GM19023 (cell line): ENCODE results near the gene CDH12.
"Not testable (repeated sequence)": the region's sequence is repeated elsewhere in the genome, so short reads cannot be mapped to it uniquely, and the experiment has no call there.

Source experiments
- ATAC-seq: cut with Tn5 transposase; IDR thresholded peaks from one replicate; pipeline ENCODE4 v1.9.1; 2021; ENCODE audit warnings: mild to moderate bottlenecking, moderate library complexity; ENCODE audit not compliant: unreplicated experiment

The CDH12 gene

GRCh38 chr5:22319798-22320197 lies 533.3 kb downstream of the CDH12 start:
- ATAC-seq, result no peak

GRCh38 chr5:22316294-22316693 lies 536.9 kb downstream of the CDH12 start:
- ATAC-seq, result no peak

GRCh38 chr5:22315052-22315451 lies 538.1 kb downstream of the CDH12 start:
- not testable (repeated sequence) for ATAC-seq

- no peak for ATAC-seq
Measured at GRCh38 chr5:22314548-22314947, 538.6 kb downstream of the CDH12 start.

GRCh38 chr5:22306011-22306410 lies 547.1 kb downstream of the CDH12 start:
- no peak for ATAC-seq

- no peak for ATAC-seq
Measured at GRCh38 chr5:22295832-22296231, 557.3 kb downstream of the CDH12 start.

GRCh38 chr5:22293147-22293546 lies 560.0 kb downstream of the CDH12 start:
- ATAC-seq, result no peak

- no peak for ATAC-seq
Measured at GRCh38 chr5:22278164-22278563, 575.0 kb downstream of the CDH12 start.

- ATAC-seq, result no peak
Measured at GRCh38 chr5:22277006-22277405, 576.1 kb downstream of the CDH12 start.

- ATAC-seq, result not testable (repeated sequence)
Measured at GRCh38 chr5:22265855-22266254, 587.3 kb downstream of the CDH12 start.

GRCh38 chr5:22258139-22258538 lies 595.0 kb downstream of the CDH12 start:
- no peak for ATAC-seq

GRCh38 chr5:22250528-22250927 lies 602.6 kb downstream of the CDH12 start:
- no peak for ATAC-seq

GRCh38 chr5:22249209-22249729 lies 603.9 kb downstream of the CDH12 start:
- ATAC-seq, result no peak

GRCh38 chr5:22245770-22246169 lies 607.4 kb downstream of the CDH12 start:
- ATAC-seq, result no peak

- no peak for ATAC-seq
Measured at GRCh38 chr5:22242532-22242931, 610.6 kb downstream of the CDH12 start.

GRCh38 chr5:22238047-22238446 lies 615.1 kb downstream of the CDH12 start:
- ATAC-seq, result no peak

GRCh38 chr5:22226423-22226822 lies 626.7 kb downstream of the CDH12 start:
- no peak for ATAC-seq

- no peak for ATAC-seq
Measured at GRCh38 chr5:22223079-22223478, 630.1 kb downstream of the CDH12 start.

GRCh38 chr5:22213703-22214495 lies 639.2 kb downstream of the CDH12 start:
- ATAC-seq, result peak; percentile 58

- not testable (repeated sequence) for ATAC-seq
Measured at GRCh38 chr5:22212254-22212991, 640.7 kb downstream of the CDH12 start.

GRCh38 chr5:22208463-22208862 lies 644.7 kb downstream of the CDH12 start:
- ATAC-seq, result not testable (repeated sequence)

- not testable (repeated sequence) for ATAC-seq
Measured at GRCh38 chr5:22188651-22189050, 664.5 kb downstream of the CDH12 start.
